H1 (cell line): ENCODE results near the gene STAM.

Experiments used
- BRCA1 ChIP-seq: IDR thresholded peaks from 2 replicates; pipeline ENCODE4 v1.6.1; 2012; ENCODE audit warnings: low read depth, low read length, improper control_type of control experiment
- CBX8 ChIP-seq: fragments of 300-800, 300-1000 bp; sonication (generic); IDR thresholded peaks from 2 replicates; pipeline ENCODE4 v1.7.1; 2016; ENCODE audit warnings: low read depth, low read length, borderline replicate concordance
- CTCF ChIP-seq, 3 experiments: IDR thresholded peaks; 1 replicate in 2 of 3; 2 replicates in 1 of 3; pipeline versions ENCODE4 v1.5.1 to v1.6.1; 2011; ENCODE audit warnings: low read length in 3 of 3, mild to moderate bottlenecking in 3 of 3, inconsistent platforms in 2 of 3, low read depth in 1 of 3, moderate library complexity in 1 of 3; ENCODE audit not compliant: insufficient read depth in 1 of 3; ENCODE audit errors: control extremely low read depth in 1 of 3
- EZH2 ChIP-seq: fragments of 200-600 bp; sonication (generic); IDR thresholded peaks from 2 replicates; pipeline ENCODE4 v1.7.1; 2012; ENCODE audit warnings: low read depth, mild to moderate bottlenecking, moderate library complexity, low read length, inconsistent platforms; ENCODE audit not compliant: severe bottlenecking
- PHF8 ChIP-seq: fragments of 200-600 bp; sonication (generic); conservative IDR thresholded peaks from 2 replicates; pipeline ENCODE4 v1.7.1; 2012; ENCODE audit warnings: low read depth, mild to moderate bottlenecking, inconsistent platforms, low read length, moderate library complexity
- RNF2 ChIP-seq: fragments of 200-900, 300-1000 bp; sonication (generic); IDR thresholded peaks from 2 replicates; pipeline ENCODE4 v1.7.1; 2016; ENCODE audit warnings: borderline replicate concordance, low read depth, mild to moderate bottlenecking, antibody characterized with exemption, low read length; ENCODE audit not compliant: poor library complexity, severe bottlenecking; ENCODE audit errors: missing control alignments
- RXRA ChIP-seq: IDR thresholded peaks from 2 replicates; pipeline ENCODE4 v1.6.1; 2011; ENCODE audit warnings: low read depth, mild to moderate bottlenecking, low read length, moderate library complexity; ENCODE audit not compliant: insufficient read depth
- SIN3A ChIP-seq, 2 experiments: IDR thresholded peaks in 1 of 2; conservative IDR thresholded peaks in 1 of 2; 2 replicates each; pipeline ENCODE4 v1.6.1; 2011 to 2012; ENCODE audit warnings: low read length in 2 of 2, improper control_type of control experiment in 1 of 2, low read depth in 1 of 2, mild to moderate bottlenecking in 1 of 2
- TAF1 ChIP-seq: IDR thresholded peaks from 2 replicates; pipeline ENCODE4 v1.6.1; 2011; ENCODE audit warnings: mild to moderate bottlenecking, low read depth, low read length
- YY1 ChIP-seq: IDR thresholded peaks from 2 replicates; pipeline ENCODE4 v1.6.1; 2011; ENCODE audit warnings: low read depth, mild to moderate bottlenecking, low read length

GRCh38 chr10:17733620-17734019, 89.7 kb downstream of the STAM start:
- TF ChIP-seq RXRA (no peak), SIN3A (conservative IDR thresholded peaks at IDR 0.05 in 1 of 2, IDR thresholded peaks at IDR 0.05 in 1 of 2; ENCODE audit: low read depth in 1 of 2, low read length in 2 of 2) (no peak), RNF2 (no peak), CTCF (IDR thresholded peaks at IDR 0.05; ENCODE audit: control extremely low read depth in 1 of 3, insufficient read depth in 1 of 3, low read depth in 1 of 3, low read length in 3 of 3) (no peak), EZH2 (no peak), PHF8 (no peak), YY1 (no peak), BRCA1 (no peak), TAF1 (no peak), CBX8 (no peak)
